ENCODE results near the gene PCDHGA12.
"Not testable (repeated sequence)": the region's sequence is repeated elsewhere in the genome, so short reads cannot be mapped to it uniquely, and the experiment has no call there.

Gene PCDHGA12

GRCh38 chr5:141430332-141431113 is at the start of gene PCDHGA12:
PCDHGA12 (plus strand) TSS chr5:141430507; CDS start chr5:141430760, 253 bp downstream.
- DNase-seq, result no peak

- DNase-seq, result no peak
Observed at GRCh38 chr5:141382469-141383294, 47.6 kb upstream of the PCDHGA12 start, which contains the start of gene PCDHGA7. PCDHGA7 (plus strand) TSS chr5:141382742; CDS start chr5:141382900, 158 bp downstream.

GRCh38 chr5:141383345-141383744 is 47.0 kb upstream of the PCDHGA12 start:
- no peak for DNase-seq

GRCh38 chr5:141384471-141385267 is 45.6 kb upstream of the PCDHGA12 start:
- DNase-seq, result no peak

- not testable (repeated sequence) for DNase-seq
Observed at GRCh38 chr5:141387557-141388311, 42.6 kb upstream of the PCDHGA12 start, which contains the start of gene PCDHGB4. PCDHGB4 (plus strand) TSS chr5:141387698; CDS start chr5:141387885, 187 bp downstream.

GRCh38 chr5:141388661-141389060 is 41.6 kb upstream of the PCDHGA12 start:
- DNase-seq, result no peak

GRCh38 chr5:141389153-141390042 is 40.9 kb upstream of the PCDHGA12 start:
- no peak for DNase-seq

- no peak for DNase-seq
Observed at GRCh38 chr5:141392429-141393198, 37.7 kb upstream of the PCDHGA12 start, which contains the start of gene PCDHGA8. PCDHGA8 (plus strand) TSS chr5:141392633; CDS start chr5:141392814, 181 bp downstream.

GRCh38 chr5:141393267-141393666 is 37.0 kb upstream of the PCDHGA12 start:
- no peak for DNase-seq

- not testable (repeated sequence) for DNase-seq
Observed at GRCh38 chr5:141394401-141395187, 35.7 kb upstream of the PCDHGA12 start.

- DNase-seq, result peak; percentile 25
Observed at GRCh38 chr5:141397756-141398551, 32.4 kb upstream of the PCDHGA12 start, which contains the start of gene PCDHGB5. PCDHGB5 (plus strand) TSS chr5:141397947; CDS start chr5:141398128, 181 bp downstream.

GRCh38 chr5:141398608-141399007 is 31.7 kb upstream of the PCDHGA12 start:
- no peak for DNase-seq

- no peak for DNase-seq
Observed at GRCh38 chr5:141399555-141400258, 30.6 kb upstream of the PCDHGA12 start.

- no peak for DNase-seq
Observed at GRCh38 chr5:141402553-141403243, 27.6 kb upstream of the PCDHGA12 start, which contains the start of gene PCDHGA9. PCDHGA9 (plus strand) TSS chr5:141402778; CDS start chr5:141402953, 175 bp downstream.

- no peak for DNase-seq
Observed at GRCh38 chr5:141403387-141403786, 26.9 kb upstream of the PCDHGA12 start.

- peak; percentile 25 for DNase-seq
Observed at GRCh38 chr5:141407790-141408505, 22.4 kb upstream of the PCDHGA12 start, which contains the start of gene PCDHGB6. PCDHGB6 (plus strand) TSS chr5:141408021; CDS start chr5:141408203, 182 bp downstream.
